ENCODE results near the gene LRBA.
A peak's percentile ranks its signal among the peaks of the same experiment; 100 is the strongest.

LRBA gene

GRCh38 chr4:150278206-150278605, 736.9 kb downstream of the LRBA start:
- POLR2A ChIA-PET (ENCODE audit: low non-redundant PET) = no interaction called here
- no peak overlapping the region for H3K27ac ChIP-seq
- CTCF ChIA-PET = interaction anchor here (0.6 kb wide), 1 partner anchor 14 kb away, joined by 3 read pairs; no protein-coding TSS in a partner anchor

GRCh38 chr4:150268444-150268843, 746.6 kb downstream of the LRBA start:
- POLR2A ChIA-PET (ENCODE audit: low non-redundant PET) = no interaction called here
- no peak for DNase-seq (ENCODE audit: low spot score)
- TF ChIP-seq CTCF (conservative IDR thresholded peaks at IDR 0.05; ENCODE audit: low read depth) = no peak
- H3K27ac ChIP-seq = no peak overlapping the region
- CTCF ChIA-PET = no interaction called here

More at GRCh38 chr4:150278206-150278605, 736.9 kb downstream of the LRBA start:
- no peak for DNase-seq (ENCODE audit: low spot score)
- no peak for TF ChIP-seq CTCF (conservative IDR thresholded peaks at IDR 0.05; ENCODE audit: low read depth)

GRCh38 chr4:150265806-150266205, 749.3 kb downstream of the LRBA start:
- no peak for DNase-seq (ENCODE audit: low spot score)
- POLR2A ChIA-PET (ENCODE audit: low non-redundant PET) = no interaction called here
- no peak overlapping the region for H3K27ac ChIP-seq
- CTCF ChIA-PET = no interaction called here
- no peak for TF ChIP-seq CTCF (conservative IDR thresholded peaks at IDR 0.05; ENCODE audit: low read depth)

- H3K27ac ChIP-seq = no peak overlapping the region
- DNase-seq (ENCODE audit: low spot score) = no peak
- POLR2A ChIA-PET (ENCODE audit: low non-redundant PET) = no interaction called here
- TF ChIP-seq CTCF (conservative IDR thresholded peaks at IDR 0.05; ENCODE audit: low read depth) = no peak
- CTCF ChIA-PET = no interaction called here
Measured at GRCh38 chr4:150264595-150265161, 750.4 kb downstream of the LRBA start.

- POLR2A ChIA-PET (ENCODE audit: low non-redundant PET) = no interaction called here
- no peak for TF ChIP-seq CTCF (conservative IDR thresholded peaks at IDR 0.05; ENCODE audit: low read depth)
- no peak overlapping the region for H3K27ac ChIP-seq
- no peak for DNase-seq (ENCODE audit: low spot score)
- CTCF ChIA-PET = no interaction called here
Measured at GRCh38 chr4:150262611-150263010, 752.5 kb downstream of the LRBA start.

GRCh38 chr4:150261571-150261970, 753.5 kb downstream of the LRBA start:
- no peak for TF ChIP-seq CTCF (conservative IDR thresholded peaks at IDR 0.05; ENCODE audit: low read depth)
- CTCF ChIA-PET = interaction anchor here (0.8 kb wide), 1 partner anchor 685 kb away, joined by 3 read pairs; no protein-coding TSS in a partner anchor

More at GRCh38 chr4:150261571-150261970, 753.5 kb downstream of the LRBA start:
- DNase-seq (ENCODE audit: low spot score) = no peak
- 0 out of 2 replicates have a peak overlapping the region, but pooled peaks have one; percentile 29 for H3K27ac ChIP-seq
- POLR2A ChIA-PET (ENCODE audit: low non-redundant PET) = no interaction called here

Measured in RWPE1 (cell line).